Measurements from ENCODE around the gene PROZ.
A peak's percentile ranks its signal among the peaks of the same experiment; 100 is the strongest.
"Not testable (repeated sequence)": the region's sequence is repeated elsewhere in the genome, so short reads cannot be mapped to it uniquely, and the experiment has no call there.

Gene PROZ

GRCh38 chr13:113158946-113159345 is 498 bp downstream of the PROZ start:
- no peak for DNase-seq

- DNase-seq, result no peak
These were observed 1.3 kb downstream of the PROZ start for GRCh38 chr13:113159701-113160100.

GRCh38 chr13:113160983-113161382 is 2.5 kb downstream of the PROZ start:
- no peak for DNase-seq

GRCh38 chr13:113161433-113161832 is 3.0 kb downstream of the PROZ start:
- DNase-seq, result no peak

- not testable (repeated sequence) for DNase-seq
These were observed 3.5 kb downstream of the PROZ start for GRCh38 chr13:113161975-113162374.

- DNase-seq, result no peak
These were observed 4.6 kb downstream of the PROZ start for GRCh38 chr13:113162783-113163685.

GRCh38 chr13:113164492-113164891 is 6.0 kb downstream of the PROZ start:
- DNase-seq, result no peak

GRCh38 chr13:113166266-113166665 is 7.8 kb downstream of the PROZ start:
- no peak for DNase-seq

- no peak for DNase-seq
These were observed 8.2 kb downstream of the PROZ start for GRCh38 chr13:113166681-113167080.

- DNase-seq, result no peak
These were observed 8.7 kb downstream of the PROZ start for GRCh38 chr13:113167155-113167554.

- no peak for DNase-seq
These were observed 9.1 kb downstream of the PROZ start for GRCh38 chr13:113167575-113167974.

GRCh38 chr13:113168211-113168610 is 9.8 kb downstream of the PROZ start:
- DNase-seq, result no peak

- DNase-seq, result no peak
These were observed 11.1 kb downstream of the PROZ start for GRCh38 chr13:113169277-113170272.

- DNase-seq, result no peak
These were observed 12.1 kb downstream of the PROZ start for GRCh38 chr13:113170511-113170910.

GRCh38 chr13:113171250-113172125 is 13.0 kb downstream of the PROZ start:
- no peak for DNase-seq

GRCh38 chr13:113172419-113172926 is 14.0 kb downstream of the PROZ start:
- DNase-seq, result no peak

- DNase-seq, result peak; percentile 64
These were observed 17.8 kb downstream of the PROZ start for GRCh38 chr13:113176280-113176679.

GRCh38 chr13:113176822-113177221 is 18.4 kb downstream of the PROZ start:
- DNase-seq, result no peak

- DNase-seq, result no peak
These were observed 19.8 kb downstream of the PROZ start for GRCh38 chr13:113178070-113178895.

- DNase-seq, result no peak
These were observed 20.4 kb downstream of the PROZ start for GRCh38 chr13:113178896-113179167.

GRCh38 chr13:113179374-113180230 is 21.2 kb downstream of the PROZ start:
- no peak for DNase-seq

All from activated CD8-positive, alpha-beta memory T cell treated with anti-CD3 and anti-CD28 coated beads, Interleukin-2, amount 50 U/mL, for 4 hours (primary cell).